ENCODE measurements around the gene CACNB2. TPM values are rescaled to one million over a fixed set of nuclear protein-coding genes. Genes with fewer than 3 reads are reported as not detected.

The CACNB2 gene
- total RNA-seq, 2 donors from 2014 or later = 1.9 to 4.6 TPM

GRCh38 chr10:18254692-18255091 is 114.5 kb downstream of the CACNB2 start:
- H3K4me1 Mint-ChIP-seq = peaks cover 4% of the 10 kb centered on the region
- H3K36me3 Mint-ChIP-seq (ENCODE audit: low read depth) = no peaks in the 10 kb centered on the region
- WGBS, 2 experiments (ENCODE audit: insufficient coverage in 1 of 2, insufficient read length in 1 of 2) = 93 to 98% methylated on average over 3 to 4 of the region's 4 CpGs

GRCh38 chr10:18260310-18260922 is 120.2 kb downstream of the CACNB2 start:
- no peaks in the 10 kb centered on the region for H3K27me3 ChIP-seq (ENCODE audit: control insufficient read depth, insufficient read depth, low read length, poor library complexity, severe bottlenecking)
- peak; percentile 54 for DNase-seq
- no peak overlapping the region for H3K9ac ChIP-seq (ENCODE audit: extremely low read depth, low read length, poor library complexity, severe bottlenecking)
- peaks cover 4% of the 10 kb centered on the region for H3K4me1 ChIP-seq (ENCODE audit: control insufficient read depth, insufficient read depth, low read length)
- H3K4me3 ChIP-seq (ENCODE audit: low read length) = no peak overlapping the region
- no peak overlapping the region for H3K27ac ChIP-seq (ENCODE audit: low read depth, low read length)
- H3K36me3 Mint-ChIP-seq (ENCODE audit: low read depth) = no peaks in the 10 kb centered on the region
- no peaks in the 10 kb centered on the region for H3K36me3 ChIP-seq (ENCODE audit: control insufficient read depth, insufficient read depth, low read length)
- no peaks in the 10 kb centered on the region for H3K9me3 ChIP-seq (ENCODE audit: control insufficient read depth, low read length)
- WGBS, 2 experiments (ENCODE audit: insufficient coverage in 1 of 2, insufficient read length in 1 of 2) = 74 to 77% methylated on average over 17 to 18 of the region's 18 CpGs
- no peaks in the 10 kb centered on the region for H3K27me3 Mint-ChIP-seq (ENCODE audit: insufficient read depth)
- H3K4me3 Mint-ChIP-seq = no peak overlapping the region
- no peaks in the 10 kb centered on the region for H3K9me3 Mint-ChIP-seq
- no peak overlapping the region for H3K27ac Mint-ChIP-seq
- H3K4me1 Mint-ChIP-seq = peaks cover 13% of the 10 kb centered on the region
- TF ChIP-seq CTCF (conservative IDR thresholded peaks at IDR 0.05) = no peak

More at GRCh38 chr10:18254692-18255091, 114.5 kb downstream of the CACNB2 start:
- H3K9me3 ChIP-seq (ENCODE audit: control insufficient read depth, low read length) = peaks cover 14% of the 10 kb centered on the region
- DNase-seq = no peak
- TF ChIP-seq CTCF (conservative IDR thresholded peaks at IDR 0.05) = no peak
- no peak overlapping the region for H3K9ac ChIP-seq (ENCODE audit: extremely low read depth, low read length, poor library complexity, severe bottlenecking)
- H3K4me1 ChIP-seq (ENCODE audit: control insufficient read depth, insufficient read depth, low read length) = peaks cover 3% of the 10 kb centered on the region
- Mint-ChIP-seq H3K4me3 (no peak overlapping the region), H3K27ac (no peak overlapping the region), H3K27me3 (ENCODE audit: insufficient read depth) (no peaks in the 10 kb centered on the region), H3K9me3 (no peaks in the 10 kb centered on the region)
- no peaks in the 10 kb centered on the region for H3K27me3 ChIP-seq (ENCODE audit: control insufficient read depth, insufficient read depth, low read length, poor library complexity, severe bottlenecking)
- no peak overlapping the region for H3K4me3 ChIP-seq (ENCODE audit: low read length)
- no peaks in the 10 kb centered on the region for H3K36me3 ChIP-seq (ENCODE audit: control insufficient read depth, insufficient read depth, low read length)
- H3K27ac ChIP-seq (ENCODE audit: low read depth, low read length) = no peak overlapping the region

- peaks cover 13% of the 10 kb centered on the region for H3K4me1 Mint-ChIP-seq
- peak; percentile 50 for DNase-seq
- H3K27me3 ChIP-seq (ENCODE audit: control insufficient read depth, insufficient read depth, low read length, poor library complexity, severe bottlenecking) = no peaks in the 10 kb centered on the region
- H3K9me3 ChIP-seq (ENCODE audit: control insufficient read depth, low read length) = no peaks in the 10 kb centered on the region
- H3K36me3 ChIP-seq (ENCODE audit: control insufficient read depth, insufficient read depth, low read length) = no peaks in the 10 kb centered on the region
- no peak overlapping the region for H3K27ac ChIP-seq (ENCODE audit: low read depth, low read length)
- no peaks in the 10 kb centered on the region for H3K36me3 Mint-ChIP-seq (ENCODE audit: low read depth)
- H3K9ac ChIP-seq (ENCODE audit: extremely low read depth, low read length, poor library complexity, severe bottlenecking) = no peak overlapping the region
- H3K9me3 Mint-ChIP-seq = no peaks in the 10 kb centered on the region
- 74 to 86% methylated on average over 8 to 15 of the region's 15 CpGs for WGBS, 2 experiments (ENCODE audit: insufficient coverage in 1 of 2, insufficient read length in 1 of 2)
- peaks cover 4% of the 10 kb centered on the region for H3K4me1 ChIP-seq (ENCODE audit: control insufficient read depth, insufficient read depth, low read length)
- TF ChIP-seq CTCF (conservative IDR thresholded peaks at IDR 0.05) = no peak
- no peak overlapping the region for H3K27ac Mint-ChIP-seq
- H3K4me3 ChIP-seq (ENCODE audit: low read length) = no peak overlapping the region
- no peaks in the 10 kb centered on the region for H3K27me3 Mint-ChIP-seq (ENCODE audit: insufficient read depth)
- H3K4me3 Mint-ChIP-seq = no peak overlapping the region
Measured at GRCh38 chr10:18261063-18261610, 120.9 kb downstream of the CACNB2 start.

Measured in endodermal cell (in vitro differentiated cells).